ENCODE data around the gene B9D1.

The B9D1 gene

GRCh38 chr17:19363460-19364035, 1.0 kb upstream of the B9D1 start:
- no peak overlapping the region for H3K4me3 ChIP-seq (ENCODE audit: low read depth, low read length)
- no peak for DNase-seq (ENCODE audit: low read depth)
- TF ChIP-seq CTCF (conservative IDR thresholded peaks at IDR 0.05; ENCODE audit: low read depth, low read length) = no peak

- no peak for TF ChIP-seq CTCF (conservative IDR thresholded peaks at IDR 0.05; ENCODE audit: low read depth, low read length)
- peak overlapping the region; percentile 77 for H3K4me3 ChIP-seq (ENCODE audit: low read depth, low read length)
- DNase-seq (ENCODE audit: low read depth) = no peak
These were observed 553 bp upstream of the B9D1 start for GRCh38 chr17:19363114-19363438.

GRCh38 chr17:19361944-19362276, 613 bp downstream of the B9D1 start:
- DNase-seq (ENCODE audit: low read depth) = no peak
- no peak for TF ChIP-seq CTCF (conservative IDR thresholded peaks at IDR 0.05; ENCODE audit: low read depth, low read length)
- H3K4me3 ChIP-seq (ENCODE audit: low read depth, low read length) = peak overlapping the region; percentile 77

GRCh38 chr17:19361326-19361725, 1.2 kb downstream of the B9D1 start:
- no peak for TF ChIP-seq CTCF (conservative IDR thresholded peaks at IDR 0.05; ENCODE audit: low read depth, low read length)
- H3K4me3 ChIP-seq (ENCODE audit: low read depth, low read length) = no peak overlapping the region

GRCh38 chr17:19360772-19361171, 1.8 kb downstream of the B9D1 start:
- H3K4me3 ChIP-seq (ENCODE audit: low read depth, low read length) = no peak overlapping the region
- no peak for DNase-seq (ENCODE audit: low read depth)
- no peak for TF ChIP-seq CTCF (conservative IDR thresholded peaks at IDR 0.05; ENCODE audit: low read depth, low read length)

More at GRCh38 chr17:19361326-19361725, 1.2 kb downstream of the B9D1 start:
- no peak for DNase-seq (ENCODE audit: low read depth)

GRCh38 chr17:19359856-19360255, 2.7 kb downstream of the B9D1 start:
- no peak for TF ChIP-seq CTCF (conservative IDR thresholded peaks at IDR 0.05; ENCODE audit: low read depth, low read length)
- H3K4me3 ChIP-seq (ENCODE audit: low read depth, low read length) = no peak overlapping the region
- DNase-seq (ENCODE audit: low read depth) = no peak

- TF ChIP-seq CTCF (conservative IDR thresholded peaks at IDR 0.05; ENCODE audit: low read depth, low read length) = no peak
- DNase-seq (ENCODE audit: low read depth) = no peak
- H3K4me3 ChIP-seq (ENCODE audit: low read depth, low read length) = no peak overlapping the region
These were observed 3.4 kb downstream of the B9D1 start for GRCh38 chr17:19359151-19359550.
